Left ventricle myocardium inferior (tissue), 1 donor: ENCODE data around the gene TMEM231. TPM values are rescaled to one million over a fixed set of nuclear protein-coding genes. Genes with fewer than 3 reads are reported as not detected.

Source experiments
- DNase-seq: peaks from one replicate; pipeline ENCODE4 v3.0.0-alpha.2; 2020
- H3K27ac ChIP-seq: fragments of 200-600 bp; replicated peaks from 2 replicates; pipeline ENCODE4 v1.8.0; 2021
- H3K27me3 ChIP-seq: fragments of 200-600 bp; 2 replicates; pipeline ENCODE4 v1.8.0; 2021; ENCODE audit warnings: low read depth
- H3K36me3 ChIP-seq: fragments of 200-600 bp; 2 replicates; pipeline ENCODE4 v1.8.0; 2021
- H3K4me1 ChIP-seq: fragments of 200-600 bp; 2 replicates; pipeline ENCODE4 v1.8.0; 2021
- H3K4me3 ChIP-seq: fragments of 200-600 bp; 2 replicates; pipeline ENCODE4 v1.8.0; 2021; ENCODE audit warnings: mild to moderate bottlenecking, moderate library complexity
- H3K9me3 ChIP-seq: fragments of 200-600 bp; replicated peaks from 2 replicates; pipeline ENCODE4 v1.8.0; 2021
- intact Hi-C: fragments of 100-400 bp; cut with micrococcal nuclease; formaldehyde crosslinking; loops from one replicate; pipeline ENCODE4 v1.11.0; 2022
- total RNA-seq: library from RNA; stranded (reverse); fragmentation: NEBNext Ultra II Directional; extraction: Animal tissue kit (Norgen Biotek cat#: 25700); gene quantifications from one replicate; pipeline ENCODE4 v1.2.1, GENCODE V29; 2021
- TF ChIP-seq, protein P1 (sequence below): fragments of 200-600 bp; IDR thresholded peaks from 2 replicates; pipeline ENCODE4 v1.8.0; 2021; ENCODE audit warnings: antibody characterized with exemption, mild to moderate bottlenecking, borderline replicate concordance
- donor health status: DM: no; HTN: yes; CAD: no; lungs with severe emphysema.

TMEM231 gene
- total RNA-seq, 1 donor from 2014 or later = 6.6 TPM

DNA sequence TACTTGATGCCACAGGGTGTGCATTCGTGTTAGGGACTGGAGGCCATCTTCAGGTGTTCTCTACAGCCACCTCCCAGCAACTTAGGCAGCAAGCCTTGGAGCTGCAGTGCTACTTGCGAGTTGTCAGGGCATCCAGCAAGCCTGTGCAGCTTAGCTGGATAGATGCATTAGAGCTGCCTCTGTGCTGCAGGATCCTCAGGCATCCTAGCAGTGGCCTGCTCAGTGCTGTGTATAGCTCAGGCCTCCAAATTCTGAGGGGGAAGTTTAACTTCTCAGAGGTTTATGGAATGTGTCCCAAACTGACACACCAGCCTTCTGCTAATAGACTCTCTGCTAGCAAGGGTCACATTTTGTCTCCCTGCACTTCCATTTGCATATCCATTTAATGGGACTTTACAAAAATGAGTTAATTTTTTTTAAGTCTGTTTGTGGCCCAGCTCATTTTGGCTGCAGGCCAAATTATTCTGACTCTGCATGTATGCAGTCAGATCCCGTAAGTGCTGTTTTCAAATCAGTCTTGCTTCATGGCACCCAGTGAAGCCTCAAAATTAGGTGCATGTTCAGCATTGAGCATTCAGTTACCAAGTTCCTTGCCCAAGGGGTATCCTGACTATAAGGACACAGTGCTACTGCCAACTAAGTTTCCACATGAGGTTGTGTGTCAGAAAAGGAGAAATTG, 17.0 kb upstream of the TMEM231 start:
- DNase-seq = no peak
- Histone ChIP-seq H3K9me3 (no peaks in the 10 kb centered on the region), H3K27ac (peak overlapping the region; percentile 7), H3K4me3 (no peak overlapping the region), H3K27me3 (no peaks in the 10 kb centered on the region), H3K4me1 (peaks cover 85% of the 10 kb centered on the region), H3K36me3 (peaks cover 97% of the 10 kb centered on the region)
- intact Hi-C loops = no loop called here
- TF ChIP-seq, protein P1, sequence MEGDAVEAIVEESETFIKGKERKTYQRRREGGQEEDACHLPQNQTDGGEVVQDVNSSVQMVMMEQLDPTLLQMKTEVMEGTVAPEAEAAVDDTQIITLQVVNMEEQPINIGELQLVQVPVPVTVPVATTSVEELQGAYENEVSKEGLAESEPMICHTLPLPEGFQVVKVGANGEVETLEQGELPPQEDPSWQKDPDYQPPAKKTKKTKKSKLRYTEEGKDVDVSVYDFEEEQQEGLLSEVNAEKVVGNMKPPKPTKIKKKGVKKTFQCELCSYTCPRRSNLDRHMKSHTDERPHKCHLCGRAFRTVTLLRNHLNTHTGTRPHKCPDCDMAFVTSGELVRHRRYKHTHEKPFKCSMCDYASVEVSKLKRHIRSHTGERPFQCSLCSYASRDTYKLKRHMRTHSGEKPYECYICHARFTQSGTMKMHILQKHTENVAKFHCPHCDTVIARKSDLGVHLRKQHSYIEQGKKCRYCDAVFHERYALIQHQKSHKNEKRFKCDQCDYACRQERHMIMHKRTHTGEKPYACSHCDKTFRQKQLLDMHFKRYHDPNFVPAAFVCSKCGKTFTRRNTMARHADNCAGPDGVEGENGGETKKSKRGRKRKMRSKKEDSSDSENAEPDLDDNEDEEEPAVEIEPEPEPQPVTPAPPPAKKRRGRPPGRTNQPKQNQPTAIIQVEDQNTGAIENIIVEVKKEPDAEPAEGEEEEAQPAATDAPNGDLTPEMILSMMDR = no peak

DNA sequence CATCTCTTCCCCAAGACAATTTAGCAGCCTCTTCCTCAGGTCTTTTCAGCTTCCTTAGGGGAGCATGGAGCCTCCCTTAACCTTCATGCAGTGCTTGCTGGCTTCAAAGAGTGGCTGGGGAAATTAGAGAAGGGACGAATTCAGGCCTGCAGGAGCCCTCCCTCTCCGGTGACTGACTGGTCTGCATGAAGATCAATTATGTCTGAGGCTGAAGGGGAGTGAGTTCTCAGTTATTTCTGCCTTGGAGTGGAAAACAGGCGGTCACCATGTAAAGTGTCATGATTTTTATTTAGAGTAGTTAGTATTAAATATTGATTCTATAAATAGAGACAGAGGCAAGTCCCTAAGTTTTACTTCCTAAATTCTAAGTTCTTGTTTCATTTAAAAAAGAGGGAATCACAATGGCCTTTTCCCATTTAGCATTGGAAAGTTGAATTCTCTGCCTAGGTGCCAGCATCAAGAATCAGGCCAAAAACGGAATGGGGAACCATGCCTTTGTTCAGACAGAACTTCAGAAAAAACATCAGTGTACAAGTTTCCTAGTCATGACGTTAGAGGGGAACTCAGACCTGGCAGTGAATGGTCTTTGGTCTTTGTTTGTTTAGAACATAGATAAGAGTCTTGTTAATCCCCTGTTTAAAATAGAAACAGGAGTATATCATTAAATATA, 14.5 kb upstream of the TMEM231 start:
- peaks cover 92% of the 10 kb centered on the region for H3K4me1 ChIP-seq
- peak overlapping the region; percentile 48 for H3K27ac ChIP-seq
- H3K4me3 ChIP-seq = no peak overlapping the region
- H3K36me3 ChIP-seq = peaks cover 80% of the 10 kb centered on the region
- no peaks in the 10 kb centered on the region for H3K27me3 ChIP-seq
- no peak for DNase-seq
- no peaks in the 10 kb centered on the region for H3K9me3 ChIP-seq
- TF ChIP-seq, protein P1 = no peak
- intact Hi-C loops = no loop called here

DNA sequence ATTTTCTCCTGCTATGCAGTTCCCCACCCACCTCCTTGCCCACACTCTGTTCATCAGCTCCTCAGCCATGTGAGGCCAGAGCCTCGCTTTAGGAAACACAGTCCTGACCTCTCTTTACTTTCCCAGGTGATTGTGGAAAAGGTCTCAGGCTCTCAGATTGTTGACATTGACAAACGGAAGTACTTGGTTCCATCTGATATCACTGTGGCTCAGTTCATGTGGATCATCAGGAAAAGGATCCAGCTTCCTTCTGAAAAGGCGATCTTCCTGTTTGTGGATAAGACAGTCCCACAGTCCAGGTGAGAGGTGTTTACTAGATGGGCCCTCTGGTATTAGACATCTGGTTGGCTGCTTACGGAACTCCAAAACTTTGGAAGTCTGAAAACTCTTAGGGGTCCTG, 11.9 kb upstream of the TMEM231 start:
- Histone ChIP-seq H3K4me3 (peak overlapping the region; percentile 97), H3K36me3 (peaks cover 54% of the 10 kb centered on the region), H3K27me3 (no peaks in the 10 kb centered on the region), H3K27ac (no peak overlapping the region), H3K4me1 (peaks cover 79% of the 10 kb centered on the region), H3K9me3 (no peaks in the 10 kb centered on the region)
- TF ChIP-seq, protein P1 = no peak
- intact Hi-C loops = no loop called here
- no peak for DNase-seq

DNA sequence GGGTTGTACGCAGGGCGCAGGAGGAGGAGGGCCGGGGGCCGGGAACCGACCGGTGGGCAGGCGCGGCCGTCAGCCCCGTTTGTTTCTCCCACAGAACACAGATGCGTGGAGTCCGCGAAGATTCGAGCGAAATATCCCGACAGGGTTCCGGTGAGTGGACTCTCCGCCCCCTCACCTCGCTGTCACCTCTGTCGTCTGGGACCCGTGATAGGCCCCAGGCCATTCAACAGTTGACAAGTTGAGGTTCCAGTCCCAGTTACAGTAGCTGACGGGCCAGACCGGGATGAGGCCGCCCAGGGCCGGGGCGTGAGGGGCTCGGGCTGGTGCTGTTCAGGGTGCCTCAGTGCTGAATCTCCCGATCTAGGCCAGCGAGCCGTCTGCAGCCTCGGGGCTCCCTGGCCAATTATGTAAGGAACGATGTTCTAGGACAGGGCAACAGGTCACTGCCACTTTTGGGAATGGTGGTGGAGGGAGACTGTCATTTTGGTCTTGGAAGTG, 10.8 kb upstream of the TMEM231 start:
- DNase-seq = no peak

DNA sequence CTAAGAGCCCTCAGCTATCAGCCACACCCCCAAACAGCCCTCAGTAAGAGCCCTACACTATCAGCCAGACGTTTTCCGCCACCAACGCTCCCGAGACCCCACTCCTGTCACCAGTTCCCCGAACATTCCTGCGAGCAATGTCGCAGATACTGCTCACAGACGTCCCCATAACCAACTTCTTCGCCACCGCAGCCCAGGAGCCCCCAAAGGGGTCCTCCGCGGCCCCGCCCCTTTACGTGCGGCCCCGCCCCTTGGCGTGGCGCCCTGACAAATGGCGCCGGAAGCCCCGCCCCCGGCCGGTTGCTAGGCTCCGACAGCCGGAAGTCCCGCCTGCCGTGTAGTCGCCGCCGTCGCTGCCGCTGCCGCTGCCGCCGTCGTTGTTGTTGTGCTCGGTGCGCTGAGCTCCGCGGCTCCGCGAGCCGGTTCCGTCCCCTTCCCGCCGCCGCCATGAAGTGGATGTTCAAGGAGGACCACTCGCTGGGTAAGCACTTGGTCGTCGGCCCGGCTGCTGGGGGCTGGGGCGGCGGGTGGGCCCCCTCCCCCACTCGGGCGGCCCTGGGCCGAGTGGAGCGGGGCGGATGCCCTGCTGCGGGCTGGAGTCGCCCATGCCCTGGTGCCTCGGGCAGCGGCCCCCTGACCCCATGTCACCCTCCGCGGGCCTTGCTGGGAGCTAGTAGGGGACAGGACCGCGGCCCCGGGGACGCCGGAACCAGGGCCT, 10.1 kb upstream of the TMEM231 start, which contains the start of gene GABARAPL2:
Gene GABARAPL2 (plus strand): TSS at position 340 of the 718 bp plus-strand sequence. CDS start 108 bp downstream, at position 448.
- intact Hi-C loops = no loop called here
- DNase-seq = peak; percentile 85
- H3K27ac ChIP-seq = peak within 1 kb of the TSS; percentile 84
- H3K9me3 ChIP-seq = no peaks in the 10 kb centered on the region
- H3K36me3 ChIP-seq = peaks cover 36% of the 10 kb centered on the region
- no peaks in the 10 kb centered on the region for H3K27me3 ChIP-seq
- peaks cover 62% of the 10 kb centered on the region for H3K4me1 ChIP-seq
- TF ChIP-seq, protein P1 = no peak
- peak within 1 kb of the TSS; percentile 97 for H3K4me3 ChIP-seq

More for the DNA sequence above, 10.8 kb upstream of the TMEM231 start:
- TF ChIP-seq, protein P1 = no peak
- H3K36me3 ChIP-seq = peaks cover 43% of the 10 kb centered on the region
- no peaks in the 10 kb centered on the region for H3K9me3 ChIP-seq
- peak overlapping the region; percentile 97 for H3K4me3 ChIP-seq
- peaks cover 68% of the 10 kb centered on the region for H3K4me1 ChIP-seq
- H3K27me3 ChIP-seq = no peaks in the 10 kb centered on the region
- intact Hi-C loops = no loop called here
- peak overlapping the region; percentile 84 for H3K27ac ChIP-seq
